Body of pancreas (tissue), 4 donors: ENCODE results near the gene KLHL1.

ENCODE experiments used
- POLR2A ChIP-seq, 3 donors: fragments of 450-650 bp; IDR thresholded peaks; one replicate each; pipeline ENCODE4 v1.6.1; 2016; ENCODE audit warnings: antibody characterized with exemption in 3 of 3, mild to moderate bottlenecking in 2 of 3
- TF ChIP-seq, protein P1 (sequence below), 7 experiments: fragments of 450-650 bp in 4 of 7; fragments of 200-600 bp in 3 of 7; sonication (generic) in 3 of 7; IDR thresholded peaks; one replicate each; pipeline ENCODE4 v1.5.1; 2016 to 2019; ENCODE audit warnings: antibody characterized with exemption in 7 of 7

- TF ChIP-seq, protein P1, sequence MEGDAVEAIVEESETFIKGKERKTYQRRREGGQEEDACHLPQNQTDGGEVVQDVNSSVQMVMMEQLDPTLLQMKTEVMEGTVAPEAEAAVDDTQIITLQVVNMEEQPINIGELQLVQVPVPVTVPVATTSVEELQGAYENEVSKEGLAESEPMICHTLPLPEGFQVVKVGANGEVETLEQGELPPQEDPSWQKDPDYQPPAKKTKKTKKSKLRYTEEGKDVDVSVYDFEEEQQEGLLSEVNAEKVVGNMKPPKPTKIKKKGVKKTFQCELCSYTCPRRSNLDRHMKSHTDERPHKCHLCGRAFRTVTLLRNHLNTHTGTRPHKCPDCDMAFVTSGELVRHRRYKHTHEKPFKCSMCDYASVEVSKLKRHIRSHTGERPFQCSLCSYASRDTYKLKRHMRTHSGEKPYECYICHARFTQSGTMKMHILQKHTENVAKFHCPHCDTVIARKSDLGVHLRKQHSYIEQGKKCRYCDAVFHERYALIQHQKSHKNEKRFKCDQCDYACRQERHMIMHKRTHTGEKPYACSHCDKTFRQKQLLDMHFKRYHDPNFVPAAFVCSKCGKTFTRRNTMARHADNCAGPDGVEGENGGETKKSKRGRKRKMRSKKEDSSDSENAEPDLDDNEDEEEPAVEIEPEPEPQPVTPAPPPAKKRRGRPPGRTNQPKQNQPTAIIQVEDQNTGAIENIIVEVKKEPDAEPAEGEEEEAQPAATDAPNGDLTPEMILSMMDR (IDR thresholded peaks at IDR 0.05), result no peak
- TF ChIP-seq POLR2A (IDR thresholded peaks at IDR 0.05), result no peak
Measured at GRCh38 chr13:69910800-69911199, 197.5 kb downstream of the KLHL1 start.
